SIG-M5 treated with dmso at 0.1 percent for 504 hours (cell line): ENCODE measurements around the gene SPAG16.

ENCODE experiments used
- DNase-seq: peaks from one replicate; lab custom pipeline; 2025; ENCODE audit not compliant: unreplicated experiment; lab: John Stamatoyannopoulos, UW

The SPAG16 gene

DNA sequence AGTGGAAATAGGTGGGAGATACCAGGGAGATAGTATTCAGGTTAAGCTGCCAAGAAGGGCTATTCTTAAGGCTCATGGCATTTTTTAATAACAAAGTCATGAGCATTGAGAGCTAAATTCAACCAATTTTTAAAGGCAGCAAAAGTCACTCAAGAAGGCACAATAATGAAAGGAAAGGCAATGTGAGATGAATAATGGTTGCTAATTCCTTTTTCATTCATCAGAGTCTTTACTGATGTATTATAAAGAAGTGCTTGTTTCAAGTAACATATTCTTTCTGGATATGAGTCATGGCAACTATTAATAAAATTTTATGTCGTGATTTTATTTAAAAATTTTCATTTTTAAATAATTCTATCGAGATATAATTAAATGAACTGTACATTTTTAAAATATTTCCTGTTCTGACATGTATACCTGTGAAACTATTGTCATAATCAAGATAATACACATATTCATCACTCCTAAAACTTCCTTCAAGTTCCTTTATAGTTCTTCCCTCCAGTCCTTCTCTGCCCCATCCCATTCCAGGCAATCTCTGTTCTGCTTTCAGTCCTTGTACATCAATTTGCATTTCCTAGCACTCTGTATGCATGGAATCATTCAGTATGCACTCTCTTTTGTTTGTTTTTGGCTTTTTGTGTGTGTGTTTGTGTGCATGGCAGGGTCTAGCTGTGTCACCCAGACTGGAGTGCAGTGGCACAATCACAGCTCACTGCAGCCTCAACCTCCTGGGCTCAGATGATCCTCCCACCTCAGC is 1167.4 kb downstream of the SPAG16 start:
- DNase-seq: no peak
